ENCODE data around the gene RTL1. TPM values are rescaled to one million over a fixed set of nuclear protein-coding genes. Genes with fewer than 3 reads are reported as not detected.

The RTL1 gene
- polyA plus RNA-seq, 1 donor = 60.5 TPM

DNA sequence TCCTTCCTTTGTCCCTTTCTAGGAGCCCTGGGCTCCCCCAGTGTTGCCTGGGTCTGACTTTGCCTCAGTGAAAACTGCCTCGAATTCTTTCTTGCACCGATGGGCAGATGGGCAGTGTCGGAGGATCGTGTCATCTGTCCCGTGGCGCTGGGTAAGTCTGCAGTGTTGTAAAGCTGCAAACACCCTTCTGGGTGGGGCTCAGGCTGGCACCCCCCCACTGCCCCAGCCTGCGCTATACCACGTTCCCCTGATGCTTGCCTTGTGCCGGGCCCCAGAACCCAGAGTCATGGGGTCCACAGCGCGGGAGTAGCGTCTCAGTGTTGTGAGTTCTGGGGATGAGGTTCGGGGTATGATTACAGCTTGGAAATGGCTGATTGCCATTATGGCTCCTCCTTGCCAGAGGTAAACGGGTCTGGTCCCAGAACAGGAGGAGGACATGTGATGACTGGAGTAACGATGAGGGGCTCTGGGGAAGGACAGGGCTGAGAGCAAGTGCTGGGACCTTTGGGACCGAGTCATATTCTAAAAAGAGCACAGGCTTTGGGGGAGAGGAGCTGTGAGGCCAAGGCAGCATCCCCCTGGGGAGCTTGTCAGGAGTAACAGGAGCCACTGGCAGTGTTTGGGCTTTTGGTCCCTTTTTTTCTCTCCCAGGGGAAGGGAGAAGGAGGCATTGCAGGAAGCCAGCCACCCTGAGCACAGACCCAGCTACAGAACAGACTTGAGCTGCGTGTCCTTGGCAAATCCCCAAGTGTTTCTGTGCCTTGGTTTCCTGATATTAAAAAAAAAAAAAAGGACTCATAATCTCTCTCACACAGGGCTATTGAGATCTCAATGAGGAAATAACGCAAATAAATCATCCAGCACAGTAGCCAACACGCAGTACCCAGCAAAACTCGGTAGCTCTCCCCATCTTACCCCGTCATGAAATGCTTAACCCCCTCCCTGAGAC, 4.3 kb downstream of the RTL1 start:
- no peak for DNase-seq (ENCODE audit: low read depth)

GRCh38 chr14:100898465-100898864, 5.1 kb downstream of the RTL1 start:
- no peak for DNase-seq (ENCODE audit: low read depth)

DNA sequence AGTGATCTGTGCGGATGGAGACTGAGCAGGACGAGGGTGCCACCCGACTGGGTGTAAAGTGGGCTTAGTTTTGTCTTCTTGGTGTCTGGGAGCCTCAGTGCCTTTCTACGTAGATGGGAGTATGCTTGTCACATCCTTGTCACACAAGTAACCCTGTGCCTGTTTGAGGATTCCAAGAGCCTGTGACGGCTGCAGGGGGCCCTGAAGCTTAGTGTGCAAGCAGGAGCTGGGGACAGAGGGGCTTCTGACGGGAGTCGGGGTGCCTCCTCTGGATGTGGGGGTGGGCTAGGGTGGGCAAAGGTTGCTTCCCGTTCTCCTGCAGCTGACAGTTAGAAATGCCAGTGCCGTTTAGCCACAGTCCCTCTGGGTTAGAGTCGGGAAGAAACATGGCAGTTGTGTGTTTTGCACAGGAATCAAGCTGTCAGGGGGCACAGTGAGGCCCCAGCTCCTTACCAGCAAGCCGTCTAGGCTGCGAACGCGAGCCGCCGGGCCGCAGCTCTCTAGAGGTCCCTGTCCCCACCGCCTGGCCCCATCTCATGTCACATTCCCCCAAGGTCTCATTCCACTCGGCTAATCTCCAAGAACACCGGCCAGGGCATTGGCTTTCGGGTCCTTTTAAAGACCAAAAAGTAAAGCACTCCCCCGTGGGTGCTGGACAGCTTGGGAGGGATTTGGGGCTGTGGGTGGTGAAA, 7.0 kb downstream of the RTL1 start:
- no peak for DNase-seq (ENCODE audit: low read depth)

GRCh38 chr14:100895411-100895810, 8.1 kb downstream of the RTL1 start:
- no peak for DNase-seq (ENCODE audit: low read depth)

DNA sequence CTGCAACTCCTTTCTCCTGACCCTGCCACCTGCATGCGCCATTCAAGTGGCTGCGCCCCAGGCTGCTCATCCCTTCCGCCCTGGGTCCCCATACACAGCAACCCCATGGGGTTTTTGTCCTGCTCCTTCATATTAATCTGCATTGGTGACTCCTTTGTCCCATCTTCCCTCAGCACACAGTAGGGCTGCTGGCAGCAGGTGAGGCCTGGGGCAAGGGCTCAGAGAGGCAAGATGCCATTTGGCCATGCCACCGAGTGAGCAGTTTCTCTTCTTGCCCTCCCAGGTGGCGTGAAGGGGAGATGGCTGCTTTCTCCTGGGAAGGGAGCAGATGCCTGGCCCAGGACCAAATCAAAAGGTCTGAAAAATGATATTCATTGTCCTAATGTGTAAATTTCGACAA, 9.1 kb downstream of the RTL1 start:
- no peak for DNase-seq (ENCODE audit: low read depth)

DNA sequence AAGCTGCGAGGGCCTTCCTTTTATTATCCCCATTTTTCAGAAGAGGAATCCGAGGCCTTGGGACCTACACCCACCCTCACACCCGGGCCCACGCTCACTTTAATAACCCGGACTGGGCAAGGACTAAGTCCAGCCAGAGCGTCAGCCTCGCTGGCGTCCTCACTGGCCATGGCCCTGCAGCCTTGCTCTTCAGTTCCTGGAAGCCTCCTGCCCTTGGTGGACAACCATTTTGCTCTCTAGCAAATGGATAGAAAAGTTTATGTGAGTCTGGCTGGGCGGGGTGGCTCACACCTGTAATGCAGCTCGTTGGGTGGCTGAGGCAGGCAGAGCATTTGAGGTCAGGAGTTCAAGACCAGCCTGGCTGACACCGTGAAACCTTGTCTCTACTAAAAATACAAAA, 9.8 kb downstream of the RTL1 start:
- DNase-seq (ENCODE audit: low read depth) = no peak

- no peak for DNase-seq (ENCODE audit: low read depth)
These were observed 10.3 kb downstream of the RTL1 start for GRCh38 chr14:100893228-100893601.

- no peak for DNase-seq (ENCODE audit: low read depth)
These were observed 10.9 kb downstream of the RTL1 start for GRCh38 chr14:100892496-100893227.

DNA sequence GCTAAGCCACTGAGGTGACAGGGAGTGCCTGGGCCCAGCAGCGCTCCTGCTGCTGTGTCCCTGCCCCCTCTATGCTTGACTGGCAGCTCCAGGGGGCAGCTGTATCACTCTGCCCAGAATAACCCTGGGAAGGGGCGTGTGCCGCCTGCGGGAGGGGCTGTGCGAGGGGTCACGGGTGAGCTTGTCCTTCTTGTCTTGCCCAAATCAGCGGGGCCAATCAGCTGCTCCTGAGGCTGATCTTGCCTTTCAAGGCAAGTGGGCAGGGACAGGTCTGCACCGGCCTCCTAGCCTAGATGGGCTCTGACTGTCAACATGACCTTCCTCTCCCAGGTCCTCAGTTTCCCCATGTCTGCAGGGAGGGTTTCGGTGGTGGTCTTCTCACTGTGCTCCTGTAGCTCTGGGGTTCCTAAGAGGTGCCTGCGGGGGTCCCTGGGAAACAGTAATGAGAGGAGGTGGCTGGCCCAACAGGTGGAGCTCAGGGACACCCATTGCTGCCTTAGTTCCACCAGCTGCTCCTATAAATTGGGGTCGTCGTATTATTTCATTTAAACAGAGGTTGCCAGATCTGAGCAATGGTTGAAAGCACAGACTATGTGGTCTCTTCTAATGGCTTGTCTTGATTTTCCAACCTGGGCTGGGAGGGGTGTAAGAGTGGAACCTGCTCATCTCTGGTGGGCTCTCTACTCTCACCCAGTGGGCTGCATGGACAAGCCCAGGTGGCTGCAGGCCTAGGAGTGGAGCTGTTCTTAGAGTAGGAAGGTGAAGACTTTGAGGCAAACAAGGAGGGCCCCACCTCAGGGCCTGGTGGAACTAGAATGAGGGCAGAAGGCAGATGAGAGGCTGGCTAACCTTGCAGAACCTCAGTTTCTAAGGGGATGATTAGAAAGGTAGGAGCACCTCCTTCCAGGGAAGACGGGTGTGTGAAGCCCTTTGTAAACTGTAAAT, 11.7 kb downstream of the RTL1 start:
- no peak for DNase-seq (ENCODE audit: low read depth)

DNA sequence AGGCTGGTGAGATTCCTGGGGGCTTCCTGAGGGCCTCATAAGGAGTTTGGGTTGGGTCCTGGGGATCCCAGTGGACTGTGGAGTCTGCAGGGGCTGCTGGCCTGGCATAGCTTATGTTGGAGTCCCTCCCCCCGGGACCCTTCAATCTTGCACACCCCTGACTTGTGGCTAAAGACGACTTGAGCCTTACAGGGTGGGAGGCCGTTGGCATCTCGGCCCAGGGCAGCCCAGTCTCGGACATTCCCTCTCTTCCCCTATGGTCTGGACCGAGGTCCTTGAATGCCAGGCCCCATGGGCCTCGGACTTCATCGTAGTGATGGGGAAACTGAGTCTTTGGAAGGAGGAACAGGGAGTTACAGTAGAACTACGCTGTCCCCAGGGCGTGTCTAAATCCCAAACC, 12.5 kb downstream of the RTL1 start:
- no peak for DNase-seq (ENCODE audit: low read depth)

DNA sequence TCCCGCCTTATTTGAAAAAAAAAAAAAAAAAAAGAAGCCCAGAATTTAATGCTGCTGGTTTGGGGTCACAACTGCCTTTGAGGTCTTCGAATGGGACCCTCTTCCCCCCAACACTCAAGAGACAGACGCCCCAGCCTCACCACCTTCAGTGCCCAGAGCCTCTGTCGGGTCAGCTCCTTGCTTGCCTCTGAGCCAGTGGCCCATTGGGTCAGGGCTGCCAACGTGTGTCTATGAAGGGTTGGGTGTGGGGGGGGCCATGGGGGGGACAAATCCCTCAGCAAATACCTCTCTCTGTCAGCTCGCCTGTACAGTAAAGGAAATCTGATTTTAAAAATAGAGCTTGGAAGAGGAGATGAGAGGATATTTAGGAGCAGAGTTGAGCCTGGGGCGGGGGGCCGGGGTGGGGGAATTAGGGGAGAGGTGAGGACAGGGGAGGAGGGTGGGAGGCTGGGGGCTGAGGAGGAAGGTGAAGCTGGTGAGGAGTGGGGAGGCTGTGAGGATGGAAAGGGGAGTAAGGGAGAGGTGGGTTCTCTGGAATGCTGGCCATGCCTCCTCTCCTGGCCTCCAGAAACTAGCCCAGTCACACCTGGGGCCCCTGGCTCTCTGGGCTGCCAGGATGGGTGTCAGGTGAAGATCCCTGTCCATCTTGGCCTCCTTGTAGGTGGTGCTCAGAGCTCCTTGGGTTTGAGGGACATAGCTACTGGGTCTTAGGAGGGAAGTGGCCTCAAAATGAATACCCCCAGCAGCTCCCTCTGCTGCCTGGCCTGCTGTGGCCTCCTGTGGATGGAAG, 13.3 kb downstream of the RTL1 start:
- no peak for DNase-seq (ENCODE audit: low read depth)

DNA sequence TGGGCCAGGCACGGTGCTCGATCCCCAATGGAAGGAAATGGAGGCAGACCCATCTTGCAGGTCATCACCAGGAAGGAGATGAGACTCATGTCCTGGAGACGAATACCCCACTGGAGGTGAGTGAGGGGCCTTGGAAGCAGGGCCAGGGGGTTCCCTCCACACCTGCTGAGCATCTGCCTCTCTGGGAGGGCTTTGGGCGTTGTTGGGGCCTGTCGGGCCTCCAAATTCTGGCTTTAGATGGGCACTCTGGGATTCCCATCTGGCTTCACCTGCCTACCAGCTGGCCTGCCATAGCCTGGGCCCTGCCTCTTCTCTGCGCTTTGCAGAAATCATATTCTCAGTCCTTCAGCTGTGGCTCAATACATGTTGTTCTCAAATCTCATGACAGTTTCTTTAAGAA, 13.9 kb downstream of the RTL1 start:
- DNase-seq (ENCODE audit: low read depth) = no peak

DNA sequence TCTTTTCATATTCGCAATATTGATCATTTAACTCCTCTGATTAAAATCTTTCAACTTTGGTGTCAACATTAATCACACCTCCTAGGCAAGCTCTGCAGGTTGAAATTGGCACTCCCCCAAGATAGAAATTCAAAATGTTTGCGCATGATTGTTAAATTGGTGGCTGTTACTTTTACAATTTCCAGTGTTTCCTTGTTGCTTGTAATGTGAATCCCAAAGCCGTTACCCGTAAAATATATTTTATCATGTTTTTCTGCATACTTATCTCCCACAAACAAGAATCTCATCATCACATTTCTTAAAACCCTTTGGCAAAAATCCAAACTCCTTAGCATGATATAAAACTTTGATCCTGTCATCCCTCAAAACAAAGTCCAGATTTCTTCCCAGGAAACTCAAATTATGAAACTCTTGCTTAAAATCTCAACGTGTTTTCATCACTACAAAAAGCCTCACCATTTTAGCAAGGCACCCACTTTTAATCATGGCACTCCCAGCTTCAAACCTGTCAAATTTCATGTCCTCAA, 14.7 kb downstream of the RTL1 start:
- DNase-seq (ENCODE audit: low read depth) = no peak

GRCh38 chr14:100887728-100888335, 15.7 kb downstream of the RTL1 start:
- no peak for DNase-seq (ENCODE audit: low read depth)

DNA sequence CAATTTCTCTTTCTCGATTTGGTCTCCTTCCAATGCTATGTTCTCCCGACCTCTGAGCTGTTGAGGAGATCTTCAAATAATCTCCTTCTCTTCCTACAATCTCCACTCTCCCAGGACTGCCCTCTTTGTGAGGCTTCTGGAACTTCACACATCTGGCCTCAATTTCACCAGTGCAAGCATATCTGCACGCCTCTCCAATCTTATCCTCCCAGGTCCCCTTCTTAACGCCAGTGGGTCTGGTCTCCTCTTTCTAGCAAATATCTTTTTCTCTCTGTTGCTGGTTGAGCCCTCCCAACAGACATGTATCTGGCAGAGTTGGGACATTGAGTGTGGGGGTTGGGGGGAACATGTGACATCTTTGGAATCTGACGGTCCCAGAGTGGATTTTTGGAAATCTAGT, 17.9 kb downstream of the RTL1 start:
- no peak for DNase-seq (ENCODE audit: low read depth)

DNA sequence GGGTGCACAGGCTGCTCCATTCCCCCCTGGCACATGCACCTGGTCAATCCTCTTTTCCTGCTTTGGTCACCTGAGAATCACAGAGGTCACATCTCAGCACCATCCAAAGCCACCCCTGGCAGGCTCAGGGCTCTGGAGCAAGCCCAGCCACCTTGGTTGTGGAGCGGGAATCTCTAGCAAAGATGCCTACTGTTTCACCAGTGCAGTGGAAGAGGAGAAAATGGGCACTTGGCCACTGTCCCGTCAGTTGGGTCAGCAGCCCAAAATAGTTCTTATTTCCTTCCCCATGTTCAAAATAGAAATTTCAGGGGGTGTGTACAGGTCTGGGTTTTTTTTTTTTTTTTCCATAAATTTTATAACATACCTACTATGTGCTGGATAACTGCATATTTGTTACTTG, 18.3 kb downstream of the RTL1 start:
- no peak for DNase-seq (ENCODE audit: low read depth)

GRCh38 chr14:100884456-100884855, 19.1 kb downstream of the RTL1 start:
- no peak for DNase-seq (ENCODE audit: low read depth)

GRCh38 chr14:100883789-100884101, 19.8 kb downstream of the RTL1 start:
- DNase-seq (ENCODE audit: low read depth) = no peak

- DNase-seq (ENCODE audit: low read depth) = no peak
These were observed 20.3 kb downstream of the RTL1 start for GRCh38 chr14:100882991-100883788.

Measured in forelimb muscle (tissue), 1 donor.